ENCODE results near the gene NMT1.
"Not testable (repeated sequence)": the region's sequence is repeated elsewhere in the genome, so short reads cannot be mapped to it uniquely, and the experiment has no call there.

The NMT1 gene

DNA sequence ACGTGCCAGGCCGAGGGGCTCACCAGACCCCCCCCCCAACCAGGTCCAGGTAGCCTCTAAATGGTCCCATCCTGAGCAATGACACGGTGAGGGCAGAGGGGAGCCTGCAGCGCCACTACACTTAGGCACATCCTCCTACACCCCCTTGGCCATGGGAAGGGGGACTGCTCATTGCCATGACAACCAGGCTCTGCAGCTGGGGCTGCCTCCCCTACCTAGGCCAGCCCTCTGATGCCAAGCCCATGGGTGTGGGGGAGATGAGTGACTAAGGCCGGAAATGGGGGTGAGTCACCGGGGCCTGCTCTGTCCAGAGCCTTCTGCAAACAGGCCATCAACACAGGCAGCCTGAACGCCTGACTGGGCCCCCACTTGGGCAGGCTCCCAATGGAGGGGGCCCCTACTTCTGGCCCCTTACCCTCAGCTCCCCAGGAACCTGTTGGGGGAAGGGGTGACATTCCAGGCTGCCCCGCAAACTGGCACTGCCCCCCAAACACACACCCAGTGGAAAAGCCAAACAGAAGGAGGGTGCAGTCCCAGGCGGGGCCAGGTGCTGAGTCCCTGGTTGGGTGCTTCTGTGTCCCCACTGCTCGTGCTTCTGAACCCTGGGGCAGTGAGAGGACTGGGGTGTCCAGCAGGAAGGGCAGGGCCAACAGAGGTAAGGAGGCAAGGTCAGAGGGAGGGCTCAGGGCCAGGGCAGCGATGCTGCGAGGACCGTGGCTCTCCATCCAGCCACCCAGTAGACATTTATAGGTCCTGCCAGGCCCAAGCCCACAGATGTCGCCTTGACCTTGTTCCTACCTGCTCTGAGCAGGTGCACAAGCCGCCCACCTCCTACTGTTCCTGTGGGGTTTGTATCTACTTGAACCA lies 63.0 kb downstream of the NMT1 start:
- DNase-seq = no peak

DNA sequence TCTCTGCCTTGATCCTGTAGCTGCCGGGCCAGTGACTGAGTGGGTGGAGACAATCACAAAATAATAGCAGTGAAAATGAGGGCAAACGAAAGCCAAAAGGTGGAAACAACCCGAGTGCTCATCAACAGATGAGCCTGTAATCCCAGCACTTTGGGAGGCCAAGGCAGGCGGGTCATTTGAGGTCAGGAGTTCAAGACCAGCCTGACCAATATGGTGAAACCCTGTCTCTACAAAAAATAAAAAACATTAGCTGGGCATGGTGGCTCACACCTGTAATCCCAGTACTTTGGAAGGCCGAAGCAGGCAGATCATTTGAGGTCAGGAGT lies 63.6 kb downstream of the NMT1 start:
- not testable (repeated sequence) for DNase-seq

DNA sequence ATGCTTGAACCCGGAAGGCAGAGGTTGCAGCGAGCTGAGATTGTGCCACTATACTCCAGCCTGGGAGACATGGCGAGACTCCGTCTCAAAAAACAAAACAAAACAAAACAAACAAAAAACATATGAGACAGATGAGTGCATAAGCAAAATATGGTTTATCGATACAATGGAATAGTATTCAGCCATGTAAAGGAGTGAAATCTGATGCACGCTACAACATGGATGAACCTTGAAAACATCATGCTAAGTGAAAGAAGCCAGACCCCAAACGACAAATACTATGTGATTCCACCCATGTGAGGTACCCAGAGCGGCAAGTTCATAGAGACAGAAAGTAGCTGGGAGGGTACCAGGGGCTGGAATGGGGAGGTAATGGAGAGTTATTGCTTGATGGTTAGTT lies 64.4 kb downstream of the NMT1 start:
- DNase-seq = no peak

DNA sequence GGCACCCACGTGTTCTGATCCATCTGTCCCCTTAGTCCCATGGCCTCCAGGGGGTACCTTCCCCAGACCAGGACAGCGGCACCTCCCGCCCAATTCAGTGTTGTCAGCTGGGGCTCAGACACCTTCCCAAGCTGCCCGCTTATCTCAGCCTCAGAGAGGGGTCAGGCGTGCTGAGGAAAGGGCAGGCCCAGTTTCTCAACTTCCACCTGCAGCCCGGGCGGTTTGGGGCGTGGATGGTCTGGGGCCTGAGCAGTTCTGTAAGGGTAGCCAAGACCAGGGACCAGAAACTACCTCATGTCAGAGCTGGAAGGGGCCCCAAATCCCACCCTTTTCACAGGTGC lies 66.1 kb downstream of the NMT1 start:
- DNase-seq = no peak

DNA sequence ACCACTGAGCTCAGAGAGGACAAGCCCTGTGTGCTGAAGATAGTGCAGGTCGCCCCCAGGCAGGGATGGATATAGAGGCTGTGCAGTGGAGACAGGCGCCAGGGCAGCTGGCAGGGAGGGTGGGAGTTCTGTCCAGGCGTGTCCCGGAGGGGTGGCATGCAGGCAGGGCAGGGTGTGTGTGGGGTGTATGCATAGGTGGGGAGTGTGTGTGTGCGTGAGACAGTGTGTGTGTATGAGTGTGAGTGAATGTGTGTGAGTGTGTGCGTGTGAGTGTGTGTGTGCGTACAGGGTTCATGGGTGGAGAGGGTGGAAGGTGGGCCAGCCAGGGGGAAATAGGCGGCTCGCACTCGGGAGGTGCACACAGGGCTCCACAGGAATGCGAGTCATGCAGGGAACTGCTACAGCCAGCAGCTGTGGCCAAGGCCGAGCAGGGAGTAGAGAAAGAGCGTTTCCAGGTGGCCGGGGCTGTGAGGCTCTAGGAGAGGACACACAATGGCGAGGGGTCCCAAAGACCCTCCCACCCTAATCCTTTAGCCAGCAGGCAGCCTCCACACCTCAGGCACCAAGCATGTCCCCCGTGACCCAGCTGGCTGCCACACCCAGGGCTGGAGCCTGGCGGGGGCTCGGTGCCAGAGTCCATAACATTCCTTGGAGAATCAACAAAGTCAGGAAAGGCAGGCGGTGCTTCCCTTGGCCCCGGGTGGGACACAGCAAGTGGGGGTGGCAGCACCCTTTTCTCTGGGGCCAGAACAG lies 66.6 kb downstream of the NMT1 start:
- DNase-seq = no peak

DNA sequence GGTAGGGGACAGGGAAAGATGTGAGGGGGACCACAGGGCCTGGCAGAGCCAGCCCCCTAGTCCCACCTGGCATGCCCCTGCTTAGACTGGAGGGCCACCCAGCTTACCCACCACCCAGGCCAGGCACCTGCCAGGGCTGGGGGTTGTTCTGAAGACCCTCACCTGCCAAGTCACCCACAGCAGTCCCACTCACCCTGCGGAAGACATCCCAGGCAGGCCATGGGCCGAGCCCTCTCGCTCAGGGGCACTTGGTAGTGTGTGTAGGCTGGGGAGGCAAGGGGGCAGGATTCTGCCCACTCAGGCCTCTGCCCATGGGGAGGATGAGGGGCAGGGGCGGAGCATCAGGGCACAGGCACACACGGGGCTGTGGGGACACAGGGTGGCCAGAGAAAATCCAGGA lies 67.2 kb downstream of the NMT1 start:
- DNase-seq = no peak

DNA sequence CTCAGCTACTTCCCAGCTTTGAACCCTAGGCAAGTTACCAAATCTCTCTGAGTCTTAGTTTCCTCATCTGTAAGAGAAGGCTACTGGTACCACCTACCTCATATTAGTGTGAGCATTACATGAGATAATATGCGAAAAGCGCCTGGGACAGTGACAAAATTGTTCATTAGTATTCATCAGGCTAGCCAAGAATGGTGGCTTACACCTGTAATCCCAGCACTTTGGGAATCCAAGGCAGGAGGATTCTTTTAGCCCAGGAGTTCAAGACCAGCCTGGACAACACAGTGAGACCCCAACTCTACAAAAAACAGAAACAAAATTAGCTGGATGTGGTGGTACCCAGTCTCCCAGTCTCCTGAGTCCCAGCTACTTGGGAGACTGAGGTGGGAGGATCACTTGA lies 67.9 kb downstream of the NMT1 start:
- no peak for DNase-seq

DNA sequence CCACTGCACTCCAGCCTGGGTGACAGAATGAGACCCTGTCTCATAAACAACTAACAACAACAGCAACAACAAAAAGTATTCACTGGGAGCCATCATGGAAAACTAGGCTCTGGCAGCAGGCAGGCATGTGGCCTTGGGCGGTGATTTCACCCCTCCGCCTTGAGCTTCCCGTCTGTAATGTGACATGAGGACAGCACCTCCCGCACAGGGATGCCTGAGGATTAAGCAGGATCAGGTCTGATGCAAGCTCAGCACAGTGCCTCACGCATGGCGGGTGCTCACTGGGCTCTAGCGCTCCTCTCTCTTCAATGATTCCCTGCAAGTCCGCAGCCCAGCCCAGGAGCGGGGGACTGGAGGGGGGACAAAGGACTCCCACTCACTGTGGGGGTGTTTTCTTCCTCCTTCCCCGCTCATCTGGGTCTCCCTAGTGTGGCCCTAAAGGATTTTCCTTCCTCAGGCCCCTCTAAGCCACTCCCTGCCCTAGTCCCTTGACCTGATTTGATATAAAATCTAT lies 68.4 kb downstream of the NMT1 start:
- no peak for DNase-seq

DNA sequence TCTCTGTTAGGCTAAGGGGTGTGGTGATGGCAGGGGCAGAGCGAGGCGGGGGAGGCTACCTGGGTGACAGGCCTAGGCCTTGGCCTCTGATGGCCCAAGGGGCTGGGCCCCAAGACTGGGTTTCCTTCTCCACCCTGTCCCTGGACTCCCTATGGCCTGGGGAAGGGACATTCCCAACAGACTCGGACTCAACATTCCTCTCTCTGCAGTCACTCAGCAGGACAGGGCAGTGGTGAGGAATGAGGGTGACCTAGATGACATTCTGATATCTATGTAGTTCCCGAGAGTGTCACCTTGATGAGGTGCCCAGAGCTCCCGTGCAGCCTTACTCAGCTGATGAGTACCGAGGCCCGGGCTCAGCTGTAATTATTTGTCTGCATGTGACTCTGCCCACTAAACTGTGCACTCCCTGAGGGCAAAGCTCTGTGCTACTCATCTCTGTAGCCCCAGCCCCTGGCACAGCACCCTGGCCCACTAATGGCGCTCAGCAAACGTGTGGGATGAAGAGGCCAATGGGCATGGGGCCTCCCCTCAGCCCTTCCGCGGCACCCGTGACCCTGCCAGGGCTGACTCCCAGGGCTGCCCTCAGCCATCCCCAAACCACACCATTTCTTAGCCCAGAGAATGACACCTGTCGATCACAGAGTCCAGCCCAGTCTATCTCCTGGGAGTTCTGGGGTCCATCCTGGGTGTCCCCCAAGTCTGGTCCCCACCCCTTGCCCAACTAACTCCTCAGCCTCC lies 69.0 kb downstream of the NMT1 start:
- no peak for DNase-seq

DNA sequence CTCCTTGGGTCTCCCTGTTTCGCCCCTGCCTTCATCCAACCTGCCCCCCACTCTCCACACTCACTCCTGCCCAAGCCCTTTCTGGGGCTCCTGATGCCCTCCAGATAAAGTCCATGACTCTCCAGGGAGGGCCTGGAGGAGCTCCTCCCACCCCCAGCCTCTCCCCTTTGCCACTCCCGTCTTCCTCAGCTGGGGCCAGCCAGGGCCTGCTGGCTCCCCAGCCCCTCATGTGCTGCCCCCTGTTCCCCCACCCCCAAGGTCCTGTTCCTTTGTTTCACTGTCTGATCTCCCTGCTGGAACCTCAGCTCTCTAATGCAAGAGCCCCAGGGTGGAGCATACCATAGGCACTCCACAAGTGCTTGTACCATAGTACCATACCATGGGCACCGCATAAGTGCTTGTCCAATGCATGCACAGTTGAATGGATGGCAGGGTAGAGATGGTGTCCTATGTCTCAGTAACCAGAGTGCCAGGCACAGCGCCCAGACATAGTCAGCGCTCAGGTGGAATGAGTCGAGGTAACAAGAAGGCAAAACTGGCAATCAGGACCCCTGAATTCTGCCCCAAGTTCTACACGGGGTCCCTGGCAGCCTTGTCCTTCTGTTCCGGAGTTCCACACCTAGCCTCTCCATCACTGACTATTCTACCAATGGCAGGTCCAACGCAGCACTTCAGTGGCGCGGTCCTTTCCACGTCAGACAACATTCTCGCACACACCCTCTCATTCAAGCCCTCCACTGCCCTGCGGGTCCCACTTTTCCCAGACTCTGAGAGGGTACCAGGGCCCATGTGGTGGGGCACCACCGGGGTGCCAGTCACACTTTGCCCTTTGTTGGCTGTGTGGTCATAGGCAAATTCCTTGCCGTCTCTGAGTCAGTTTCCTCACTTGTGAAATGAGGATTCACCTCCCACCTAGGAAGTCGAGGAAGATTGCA lies 69.8 kb downstream of the NMT1 start:
- DNase-seq = no peak

DNA sequence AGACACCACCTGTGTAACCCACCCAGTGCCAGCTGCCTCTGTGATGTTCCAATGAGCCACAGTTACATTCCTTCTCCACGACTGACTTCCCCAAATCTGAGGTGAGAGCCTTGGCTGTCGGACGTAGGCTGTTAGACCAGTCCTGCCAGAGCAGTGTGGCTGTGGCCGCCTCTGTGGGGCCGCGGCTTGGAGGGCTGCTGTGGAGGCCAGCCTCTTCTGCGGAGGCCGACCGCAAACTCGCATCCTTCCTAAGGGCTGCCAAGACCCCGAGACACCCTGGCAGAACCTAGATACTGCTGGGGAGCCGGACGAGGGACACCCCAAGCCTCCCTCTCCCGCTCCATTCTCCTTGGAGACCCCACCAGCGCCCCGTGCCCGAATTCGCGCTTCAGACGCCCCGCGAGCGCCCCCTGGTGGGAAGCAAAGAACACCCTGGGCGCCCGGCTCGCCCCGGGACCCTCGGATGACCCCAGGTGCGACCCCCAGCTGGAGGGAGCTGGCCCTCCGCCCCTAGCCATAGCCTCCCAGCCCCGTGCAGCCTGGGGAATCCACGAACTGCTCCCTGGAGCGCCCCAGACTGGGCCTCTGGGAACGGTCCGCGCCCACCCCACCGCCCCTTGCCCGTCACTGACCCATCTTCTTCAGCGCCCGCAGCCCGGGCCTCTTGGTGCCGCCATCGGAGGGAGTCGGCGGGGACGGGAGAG lies 70.7 kb downstream of the NMT1 start:
- DNase-seq = peak; percentile 90

DNA sequence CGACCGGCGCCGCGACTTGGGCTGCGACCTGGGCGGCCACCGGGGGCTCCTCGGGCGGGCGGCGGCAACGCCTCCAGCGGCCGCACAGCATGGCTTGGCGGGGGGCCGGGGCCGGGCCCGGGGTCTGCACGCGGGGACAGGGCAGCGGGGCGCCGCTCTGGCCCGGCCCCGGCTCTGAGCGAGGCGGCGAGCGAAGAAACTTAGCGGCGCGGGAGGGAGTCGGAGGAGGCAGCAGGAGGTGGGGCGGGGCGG lies 71.1 kb downstream of the NMT1 start, which contains the start of gene PLCD3:
Gene PLCD3 (minus strand): TSS at position 196 of the 252 bp plus-strand sequence. CDS start 105 bp downstream, at position 91.
- no peak for DNase-seq

DNA sequence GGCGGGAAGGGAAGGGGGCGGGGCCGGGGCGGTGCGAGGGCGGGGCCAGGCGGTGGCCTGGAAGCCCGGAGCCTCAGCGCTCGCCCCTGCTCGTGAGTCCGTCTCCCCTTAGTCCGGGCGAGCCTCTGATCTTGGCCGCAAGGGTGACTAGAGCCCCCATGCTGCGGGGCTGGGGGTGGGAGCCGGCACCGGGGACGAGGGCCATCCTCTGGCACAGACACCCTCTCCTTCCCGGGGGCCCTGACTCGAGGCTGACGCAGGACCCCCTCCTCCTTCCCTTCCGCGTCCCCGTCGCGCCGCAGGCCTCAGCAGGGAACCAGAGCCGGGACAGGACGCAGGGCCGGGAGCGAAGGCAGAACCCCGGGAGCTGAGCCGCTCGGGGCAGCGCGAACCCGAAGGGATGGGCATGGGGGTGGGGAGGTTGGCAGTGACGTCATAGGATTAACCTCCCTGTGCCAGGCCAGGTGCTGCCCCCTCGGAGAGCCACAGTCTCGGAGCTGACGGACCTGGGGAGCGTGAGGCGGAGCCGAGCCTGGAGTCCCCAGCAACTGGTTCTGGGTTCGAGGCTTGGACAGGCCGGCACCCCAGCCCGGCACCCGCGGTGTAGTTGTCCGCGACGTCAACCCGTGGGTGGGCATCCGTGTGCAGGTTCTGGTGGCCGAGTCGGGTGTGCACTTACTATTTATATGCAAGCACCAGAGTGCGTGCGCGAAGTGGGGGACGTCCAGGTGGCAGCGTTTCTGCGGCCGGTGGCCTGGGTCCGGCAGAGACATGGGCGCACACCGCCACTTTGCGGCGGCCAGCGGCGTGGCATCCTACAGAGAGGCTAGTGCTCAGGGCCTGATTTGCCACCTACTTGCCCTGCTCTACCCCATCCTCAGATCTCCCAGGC lies 71.7 kb downstream of the NMT1 start:
- DNase-seq = peak; percentile 87

DNA sequence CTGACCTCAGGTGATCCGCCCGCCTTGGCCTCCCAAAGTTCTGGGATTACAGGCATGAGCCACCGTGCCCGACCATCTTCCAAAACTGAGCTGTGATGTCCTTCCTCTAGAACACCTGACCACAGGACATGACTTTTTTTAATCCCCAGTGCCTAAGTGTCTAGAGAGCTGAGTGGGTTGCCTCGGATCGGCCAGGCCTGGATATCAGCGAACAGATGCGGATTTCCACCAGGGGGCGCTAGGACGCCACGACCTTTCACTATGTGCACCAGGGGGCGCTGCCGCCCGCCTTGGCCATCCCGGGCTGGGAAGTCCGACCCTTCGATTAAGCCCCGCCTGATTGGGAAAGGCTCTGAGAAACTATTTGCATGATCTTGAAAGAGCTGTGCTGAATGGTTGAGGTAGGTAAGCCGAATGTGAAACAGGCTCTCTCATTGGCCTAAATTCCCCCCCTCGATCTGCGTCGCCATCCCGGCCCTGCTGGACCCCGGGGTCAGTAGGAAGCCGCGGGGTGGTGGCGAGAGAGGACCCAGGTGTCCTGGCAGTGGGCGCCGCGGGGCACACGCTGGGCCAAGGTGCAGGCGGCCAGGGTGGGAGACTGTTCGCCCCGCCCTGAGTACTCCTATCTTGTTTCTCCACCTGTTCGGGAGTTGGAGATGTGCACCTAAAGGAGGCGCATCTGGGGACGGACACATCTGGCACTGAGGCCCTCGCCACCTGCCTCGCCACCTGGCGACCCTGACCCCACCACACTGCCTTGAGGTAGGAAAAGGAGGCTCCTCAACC lies 74.3 kb downstream of the NMT1 start, which contains the start of gene ACBD4:
Gene ACBD4 (plus strand): TSS at position 496 of the 786 bp plus-strand sequence. CDS start 458 bp downstream, outside the sequence.
- peak; percentile 100 for DNase-seq

DNA sequence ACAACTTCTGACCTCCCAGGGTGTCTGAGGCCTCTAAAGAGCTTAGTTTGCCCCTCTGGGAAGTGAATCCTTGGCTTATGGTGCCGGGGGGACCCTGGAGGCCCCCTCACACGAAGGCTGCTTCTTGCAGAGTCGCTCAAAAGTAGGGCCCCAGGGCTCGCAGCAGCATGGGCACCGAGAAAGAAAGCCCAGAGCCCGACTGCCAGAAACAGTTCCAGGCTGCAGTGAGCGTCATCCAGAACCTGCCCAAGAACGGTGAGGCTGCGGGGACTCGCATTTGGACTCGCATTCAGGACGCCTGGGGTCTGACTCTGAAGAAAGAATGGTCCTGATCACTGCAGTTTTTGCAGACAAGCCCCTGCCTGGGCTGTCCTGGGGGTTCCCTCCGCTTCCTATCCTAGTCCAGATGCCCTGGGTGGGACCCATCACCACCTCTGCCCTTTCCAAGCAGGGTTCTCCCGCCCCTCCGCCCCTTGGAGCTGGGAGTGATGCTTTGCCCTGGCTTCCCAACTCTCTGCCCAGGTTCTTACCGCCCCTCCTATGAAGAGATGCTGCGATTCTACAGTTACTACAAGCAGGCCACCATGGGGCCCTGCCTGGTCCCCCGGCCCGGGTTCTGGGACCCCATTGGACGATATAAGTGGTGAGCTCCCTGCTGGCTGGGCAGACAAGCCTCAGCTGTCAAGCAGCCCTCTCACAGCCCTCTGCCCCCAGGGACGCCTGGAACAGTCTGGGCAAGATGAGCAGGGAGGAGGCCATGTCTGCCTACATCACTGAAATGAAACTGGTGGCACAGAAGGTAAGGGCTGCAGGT lies 75.1 kb downstream of the NMT1 start:
- peak; percentile 62 for DNase-seq

DNA sequence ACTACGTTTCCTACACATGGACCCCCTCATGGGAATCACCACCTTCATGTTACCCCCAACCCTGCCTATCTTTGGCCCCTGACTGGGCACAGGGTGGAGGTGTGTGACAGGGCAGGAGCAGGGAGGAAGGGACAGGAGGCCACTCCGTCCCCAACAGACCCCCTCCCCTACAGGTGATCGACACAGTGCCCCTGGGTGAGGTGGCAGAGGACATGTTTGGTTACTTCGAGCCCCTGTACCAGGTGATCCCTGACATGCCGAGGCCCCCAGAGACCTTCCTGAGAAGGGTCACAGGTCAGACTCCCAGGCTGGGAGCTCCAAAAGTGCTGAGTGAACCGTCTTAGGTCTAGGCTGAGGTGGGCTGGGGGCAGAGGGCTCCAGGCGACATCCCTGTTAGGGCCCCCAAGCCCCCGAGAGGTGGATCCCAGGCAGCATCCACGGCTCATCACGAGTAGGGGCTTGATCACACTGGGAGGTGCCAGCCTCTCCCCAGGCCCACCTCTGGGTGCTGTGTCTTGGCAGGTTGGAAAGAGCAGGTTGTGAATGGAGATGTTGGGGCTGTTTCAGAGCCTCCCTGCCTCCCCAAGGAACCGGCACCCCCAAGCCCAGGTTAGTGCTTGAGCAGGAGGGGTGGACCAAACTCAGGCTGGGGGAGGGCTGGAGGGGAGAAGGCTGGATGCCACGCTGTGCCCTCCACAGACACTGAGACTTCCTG lies 75.9 kb downstream of the NMT1 start:
- no peak for DNase-seq

DNA sequence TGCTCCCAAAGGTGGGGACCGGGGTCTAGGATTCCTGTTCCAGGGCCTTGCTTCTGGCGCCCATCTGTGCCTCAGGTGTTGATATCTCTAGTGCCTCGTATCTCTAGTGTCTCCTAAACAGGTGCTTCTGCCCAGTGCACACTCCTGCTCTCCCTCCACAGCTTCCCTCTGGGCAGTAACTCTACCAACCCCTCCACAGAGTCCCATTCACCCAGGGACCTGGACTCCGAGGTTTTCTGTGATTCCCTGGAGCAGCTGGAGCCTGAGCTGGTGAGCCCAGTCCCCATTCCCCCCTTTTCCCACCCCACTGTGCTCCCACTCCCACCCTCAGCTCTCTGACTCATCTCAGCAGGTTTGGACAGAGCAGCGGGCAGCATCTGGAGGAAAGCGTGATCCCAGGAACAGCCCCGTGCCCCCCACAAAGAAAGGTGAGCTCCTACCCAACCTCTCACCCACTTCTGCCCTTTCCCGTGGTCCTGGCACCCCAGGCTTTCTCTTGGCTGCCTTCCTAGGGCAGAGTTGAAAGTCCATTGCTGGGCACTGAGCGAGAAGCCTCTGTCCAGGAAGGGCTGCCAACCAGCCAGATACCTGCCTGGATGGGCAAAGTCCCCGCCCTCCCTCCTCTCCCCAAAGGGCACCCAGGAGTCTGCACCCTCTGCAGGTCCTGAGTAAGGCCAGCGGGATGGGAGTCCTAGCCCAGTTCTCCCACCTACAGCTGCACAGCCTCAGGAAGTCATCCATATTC lies 76.6 kb downstream of the NMT1 start:
- DNase-seq = no peak
